ENCODE results near the gene KRTAP5-2. TPM values are rescaled to one million over a fixed set of nuclear protein-coding genes. Genes with fewer than 3 reads are reported as not detected.
A peak's percentile ranks its signal among the peaks of the same experiment; 100 is the strongest.

The KRTAP5-2 gene
- total RNA-seq, 2 donors from 2014 or later = not detected

GRCh38 chr11:1571760-1572196 lies 26.3 kb downstream of the KRTAP5-2 start:
- no peak for DNase-seq (ENCODE audit: low spot score)
- intact Hi-C loops (cut with DNase I) = loop anchor here in 1 of 2 donors (2.0 kb wide), 1 partner anchor 25 kb away; no protein-coding TSS in a partner anchor

GRCh38 chr11:1570896-1571759 lies 27.0 kb downstream of the KRTAP5-2 start:
- peak; percentile 73 for DNase-seq (ENCODE audit: low spot score)
- intact Hi-C loops (cut with DNase I) = no loop called here

DNA sequence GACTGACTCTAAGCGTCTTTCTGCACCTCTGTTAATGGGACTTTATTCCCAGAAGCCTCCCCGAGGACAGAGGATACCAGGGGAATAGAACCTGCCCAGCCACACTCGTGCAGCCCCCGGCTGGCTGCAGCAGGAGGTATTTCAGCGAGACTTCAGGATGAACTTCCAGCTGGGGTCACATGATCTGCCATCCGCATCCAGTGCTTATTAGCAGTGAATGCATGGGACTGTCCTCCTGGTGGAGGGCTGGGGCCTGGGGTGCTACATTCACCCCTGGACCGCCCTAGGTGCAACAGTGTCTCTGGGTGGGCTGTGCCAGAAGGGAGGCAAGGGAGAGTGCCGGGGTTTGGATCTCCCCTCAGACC lies 27.6 kb downstream of the KRTAP5-2 start:
- intact Hi-C loops (cut with DNase I) = no loop called here
- peak; percentile 64 for DNase-seq (ENCODE audit: low spot score)

- intact Hi-C loops (cut with DNase I) = no loop called here
Measured at GRCh38 chr11:1570001-1570453, 28.1 kb downstream of the KRTAP5-2 start.

DNA sequence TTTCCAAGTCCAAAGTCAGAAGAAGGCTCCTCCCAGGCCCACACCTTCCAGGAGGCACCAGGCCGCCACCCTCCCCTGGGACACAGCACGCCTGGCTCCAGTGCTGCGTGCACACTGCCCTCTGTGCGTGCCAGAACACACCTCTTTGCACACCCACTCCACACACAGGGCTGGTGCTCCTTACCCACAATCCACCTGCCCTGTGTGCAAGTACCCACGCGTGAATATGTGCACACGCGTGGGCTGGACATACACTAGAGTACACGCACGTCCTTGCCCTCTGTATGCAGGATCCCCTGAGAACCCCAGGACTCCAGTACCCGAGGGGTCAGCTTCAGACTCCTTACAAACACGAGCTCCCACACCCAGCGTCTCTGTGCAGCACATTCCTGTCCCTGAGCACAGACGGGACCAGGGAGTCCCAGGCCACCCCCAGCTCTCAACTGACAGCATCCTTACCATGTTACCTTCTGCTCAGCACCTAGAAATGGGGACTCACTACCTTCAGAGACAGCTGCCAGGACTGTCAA lies 28.8 kb downstream of the KRTAP5-2 start:
- peak; percentile 60 for DNase-seq (ENCODE audit: low spot score)
- intact Hi-C loops (cut with DNase I) = no loop called here

More at GRCh38 chr11:1570001-1570453, 28.1 kb downstream of the KRTAP5-2 start:
- peak; percentile 41 for DNase-seq (ENCODE audit: low spot score)

- intact Hi-C loops (cut with DNase I) = no loop called here
- peak; percentile 62 for DNase-seq (ENCODE audit: low spot score)
Measured at GRCh38 chr11:1568441-1568911, 29.6 kb downstream of the KRTAP5-2 start.

DNA sequence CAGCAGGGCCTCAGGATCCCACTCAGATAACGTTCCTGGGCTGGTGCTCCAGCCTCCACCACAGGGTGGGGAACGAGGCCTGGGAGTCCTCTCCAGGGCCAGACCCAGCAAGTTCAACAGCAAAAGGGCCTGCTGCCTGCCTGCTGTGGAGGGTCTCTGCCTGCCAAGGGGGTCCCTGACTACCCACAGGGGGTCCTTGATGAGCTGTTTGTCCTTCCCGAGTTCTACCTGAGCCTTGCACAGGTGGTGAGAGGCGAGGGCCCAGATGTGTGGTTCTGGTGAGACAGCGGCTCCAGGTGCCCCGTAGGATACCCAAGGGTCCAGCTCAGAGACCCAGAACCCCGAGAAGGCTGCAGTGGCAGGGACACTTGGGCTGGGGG lies 30.4 kb downstream of the KRTAP5-2 start:
- intact Hi-C loops (cut with DNase I) = no loop called here
- DNase-seq (ENCODE audit: low spot score) = no peak

DNA sequence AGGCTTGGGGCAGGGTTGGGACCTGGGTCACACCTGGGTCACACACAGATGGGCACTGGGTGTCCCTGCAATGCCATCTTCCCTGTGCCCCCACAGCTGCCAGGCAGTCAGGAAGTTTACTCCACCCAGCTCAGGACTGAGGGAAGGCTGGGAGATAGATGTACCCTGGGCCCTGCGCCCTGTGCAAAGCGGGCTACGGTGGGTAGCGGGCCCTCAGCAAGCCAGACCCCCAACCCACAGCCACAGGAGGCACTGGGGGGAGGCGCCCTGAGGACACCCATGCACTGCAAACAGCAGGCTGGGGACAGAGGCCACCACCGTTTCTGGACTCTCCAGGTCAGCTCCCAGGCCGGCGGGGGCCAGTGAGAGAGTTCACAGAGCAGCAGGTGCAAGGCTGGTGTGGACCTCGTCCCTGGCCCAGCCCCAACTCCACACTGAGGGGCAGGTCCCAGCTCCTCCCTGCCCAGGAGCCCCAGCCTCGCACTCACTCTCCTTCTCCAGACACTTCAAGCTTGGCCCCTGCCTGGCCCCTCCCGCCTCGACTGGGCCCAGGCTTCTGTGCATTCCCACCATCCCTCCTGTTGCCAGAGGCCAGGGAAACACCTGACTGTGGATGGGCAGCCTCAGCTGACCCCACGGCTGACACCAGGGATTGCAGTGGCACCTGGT lies 30.9 kb downstream of the KRTAP5-2 start:
- no peak for DNase-seq (ENCODE audit: low spot score)

DNA sequence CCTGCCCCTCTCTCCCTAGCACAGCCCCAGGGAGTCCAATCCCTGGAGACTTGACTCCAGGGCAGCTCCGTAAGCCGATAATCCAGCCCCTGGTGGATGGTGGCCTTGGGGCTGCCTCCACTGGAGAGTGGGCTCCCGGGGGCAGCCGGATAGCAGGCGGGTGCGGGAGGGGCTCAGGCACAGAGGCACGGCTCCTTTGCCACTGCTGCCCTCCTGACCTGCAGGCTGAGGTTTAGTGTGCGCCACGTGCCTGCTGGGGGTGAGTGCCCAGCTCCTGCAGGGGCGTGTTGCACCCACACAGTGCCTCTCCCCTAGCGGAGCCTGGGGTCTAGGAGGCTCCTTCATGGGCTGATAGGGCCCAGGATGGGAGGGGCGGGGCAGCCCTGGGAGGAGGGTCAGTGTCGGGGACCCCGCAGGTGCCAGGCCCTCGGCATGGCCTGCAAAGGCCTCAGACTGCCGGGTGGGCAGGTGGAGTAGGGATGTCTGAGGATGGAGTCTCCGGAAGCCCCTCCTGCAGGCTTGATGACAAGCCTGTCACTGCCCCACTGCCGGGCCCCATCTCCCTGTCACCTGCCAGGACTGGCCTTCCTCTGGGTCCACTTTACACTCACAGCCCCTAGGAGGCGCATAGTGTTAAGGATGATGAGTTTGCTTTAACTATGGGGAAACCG lies 31.6 kb downstream of the KRTAP5-2 start:
- DNase-seq (ENCODE audit: low spot score) = no peak
- intact Hi-C loops (cut with DNase I) = no loop called here

More for the DNA sequence above, 30.9 kb downstream of the KRTAP5-2 start:
- intact Hi-C loops (cut with DNase I) = no loop called here

GRCh38 chr11:1565904-1566247 lies 32.2 kb downstream of the KRTAP5-2 start:
- DNase-seq (ENCODE audit: low spot score) = no peak
- intact Hi-C loops (cut with DNase I) = no loop called here

DNA sequence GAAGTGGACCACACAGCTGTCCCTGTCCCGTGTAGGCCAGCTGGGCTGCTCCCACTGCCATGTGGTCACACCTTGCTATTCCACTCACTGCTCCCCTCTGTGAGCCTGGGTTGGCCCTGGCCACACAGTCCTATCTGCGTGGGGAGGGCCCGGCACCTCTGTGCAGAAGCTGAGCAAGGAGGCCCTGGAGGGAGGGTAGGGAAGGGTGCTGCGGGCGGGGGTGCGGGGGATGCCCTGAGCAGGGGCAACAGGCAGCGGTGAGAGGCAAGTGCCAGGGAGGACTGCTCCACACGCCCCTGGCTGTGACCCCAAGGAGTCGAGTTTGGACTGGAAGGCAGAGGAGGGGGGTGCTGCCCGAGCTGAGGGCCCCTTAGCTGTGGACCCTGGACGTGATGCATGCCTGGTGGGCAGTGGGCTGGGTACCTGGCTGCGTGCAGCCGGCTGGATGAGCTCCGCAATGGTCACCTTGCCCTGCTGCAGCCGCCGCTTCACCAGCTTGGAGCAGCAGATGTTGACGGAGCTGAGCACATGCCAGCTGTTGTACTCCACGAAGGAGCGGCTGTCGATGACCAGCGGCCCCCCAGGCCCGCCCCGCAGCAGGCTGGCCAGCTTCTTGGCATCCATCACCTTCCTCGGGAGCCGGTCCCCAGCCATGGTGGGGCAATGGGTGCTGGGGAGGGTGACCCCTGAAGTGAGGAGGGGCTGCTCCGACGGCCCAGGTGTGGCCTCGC lies 32.8 kb downstream of the KRTAP5-2 start:
- intact Hi-C loops (cut with DNase I) = no loop called here
- DNase-seq (ENCODE audit: low spot score) = no peak

DNA sequence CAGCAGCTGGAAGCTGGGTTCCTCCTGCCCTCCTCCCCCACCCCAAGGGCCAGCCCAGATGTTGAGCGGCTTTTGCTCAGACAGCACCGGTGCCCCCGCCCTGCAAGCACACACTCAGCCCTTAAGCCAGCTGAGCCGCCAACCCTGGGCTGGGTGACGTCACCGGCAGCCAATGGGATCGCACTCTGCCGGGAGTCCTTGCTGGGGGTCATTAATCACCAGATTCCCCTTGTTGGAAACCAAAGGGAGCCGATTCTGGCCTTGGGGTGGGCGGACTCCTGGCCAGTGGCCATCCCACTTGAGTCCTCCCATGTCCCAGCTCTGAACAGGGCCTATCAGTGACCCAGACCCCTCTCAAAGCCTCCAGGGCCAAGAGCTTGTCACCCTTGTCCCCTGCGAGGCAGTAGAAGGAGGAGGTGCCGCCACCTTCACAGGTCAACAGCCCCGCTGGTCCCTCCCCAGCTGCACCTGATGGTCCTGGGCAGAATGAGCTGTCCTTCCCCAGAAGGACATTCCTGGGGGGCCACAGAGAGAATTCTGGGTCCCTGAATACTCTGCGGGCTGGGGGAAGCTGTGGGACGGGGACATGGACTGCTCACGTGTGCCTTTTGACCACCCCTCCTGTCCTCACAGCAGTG lies 33.4 kb downstream of the KRTAP5-2 start:
- DNase-seq (ENCODE audit: low spot score) = no peak
- intact Hi-C loops (cut with DNase I) = no loop called here

DNA sequence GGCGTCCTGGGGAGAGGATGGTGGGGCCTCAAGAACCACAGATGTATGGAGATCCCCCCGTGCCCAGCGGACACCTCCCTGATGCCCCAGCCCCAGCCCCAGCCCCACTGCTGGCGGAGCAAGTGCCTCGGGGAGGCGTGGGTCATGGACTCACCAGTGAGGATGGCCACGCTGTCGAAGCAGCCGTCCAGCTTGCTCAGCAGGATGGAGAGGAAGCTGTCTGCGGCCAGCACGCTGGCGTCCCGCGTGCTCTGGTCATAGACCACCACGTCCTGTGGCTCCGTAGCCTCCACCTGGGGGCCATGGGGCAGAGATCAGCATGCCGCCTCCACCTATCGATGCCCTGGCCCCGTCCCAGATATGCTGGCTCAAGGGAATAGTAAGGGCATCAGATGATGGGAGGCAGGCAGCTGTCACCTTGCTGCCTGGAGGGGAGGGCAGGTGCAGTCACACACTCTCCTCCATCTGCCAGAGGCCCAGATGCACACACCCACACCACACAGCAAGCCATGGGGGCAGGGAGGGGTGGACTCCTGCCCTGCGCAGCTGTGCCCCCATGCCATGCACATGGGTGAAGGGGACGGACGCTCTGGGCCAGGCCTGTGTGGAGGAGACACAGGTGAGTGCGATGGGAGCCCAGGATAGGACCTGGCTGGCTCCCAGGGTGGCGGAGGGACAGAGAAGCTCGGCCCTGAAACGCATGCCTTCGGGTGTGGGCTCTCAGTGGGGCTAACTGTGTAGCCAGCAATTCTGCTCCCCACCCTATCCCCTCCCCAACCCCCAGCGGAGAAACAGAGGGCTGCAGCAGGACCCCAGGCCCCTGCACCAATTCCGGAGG lies 34.2 kb downstream of the KRTAP5-2 start:
- intact Hi-C loops (cut with DNase I) = no loop called here
- DNase-seq (ENCODE audit: low spot score) = no peak

DNA sequence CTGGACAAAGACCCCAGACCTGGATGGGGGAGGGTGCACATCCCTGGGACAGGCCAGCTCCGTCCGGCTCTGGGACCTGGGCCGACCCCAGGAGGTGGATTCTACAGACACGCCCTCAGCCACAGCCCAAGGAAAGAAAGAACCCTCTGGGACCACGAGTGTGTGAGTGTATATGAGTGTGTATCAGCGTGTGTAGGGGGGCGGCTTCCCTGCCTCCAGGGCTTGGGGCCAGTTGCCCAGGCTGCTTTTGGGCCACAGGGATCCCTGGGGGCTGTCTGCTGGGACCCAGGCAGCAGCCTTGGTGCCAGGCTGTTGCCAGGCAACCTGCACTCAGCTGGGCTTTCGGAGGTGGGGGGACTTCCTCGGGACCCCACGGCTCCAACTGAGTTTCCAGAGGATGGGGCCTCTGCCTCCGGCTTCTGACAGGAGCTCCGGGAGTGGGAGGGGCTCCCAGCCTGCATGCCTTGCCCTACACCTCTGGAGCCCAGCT lies 34.9 kb downstream of the KRTAP5-2 start:
- DNase-seq (ENCODE audit: low spot score) = no peak
- intact Hi-C loops (cut with DNase I) = no loop called here

- no peak for DNase-seq (ENCODE audit: low spot score)
- intact Hi-C loops (cut with DNase I) = no loop called here
Measured at GRCh38 chr11:1562469-1563148, 35.5 kb downstream of the KRTAP5-2 start.

DNA sequence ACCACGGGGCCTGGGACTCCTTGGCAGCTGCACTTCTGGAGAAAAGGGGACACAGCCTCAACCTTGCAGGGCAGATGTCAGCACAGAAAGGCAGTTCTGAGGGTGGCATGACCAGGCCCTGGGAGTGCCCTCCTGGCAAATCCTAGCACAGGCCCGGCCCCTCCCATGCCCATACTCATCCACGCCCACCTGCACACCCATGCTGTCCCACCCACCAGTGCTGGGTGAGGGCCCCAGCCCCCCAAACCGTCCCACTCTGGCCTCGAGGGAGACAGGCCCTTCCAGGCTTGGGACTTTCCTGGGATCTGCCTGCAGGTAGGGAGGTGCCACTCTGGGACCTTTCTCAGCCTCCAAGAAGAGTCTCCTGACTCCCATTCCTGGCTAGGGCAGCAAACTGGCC lies 36.1 kb downstream of the KRTAP5-2 start:
- DNase-seq (ENCODE audit: low spot score) = no peak
- intact Hi-C loops (cut with DNase I) = no loop called here

DNA sequence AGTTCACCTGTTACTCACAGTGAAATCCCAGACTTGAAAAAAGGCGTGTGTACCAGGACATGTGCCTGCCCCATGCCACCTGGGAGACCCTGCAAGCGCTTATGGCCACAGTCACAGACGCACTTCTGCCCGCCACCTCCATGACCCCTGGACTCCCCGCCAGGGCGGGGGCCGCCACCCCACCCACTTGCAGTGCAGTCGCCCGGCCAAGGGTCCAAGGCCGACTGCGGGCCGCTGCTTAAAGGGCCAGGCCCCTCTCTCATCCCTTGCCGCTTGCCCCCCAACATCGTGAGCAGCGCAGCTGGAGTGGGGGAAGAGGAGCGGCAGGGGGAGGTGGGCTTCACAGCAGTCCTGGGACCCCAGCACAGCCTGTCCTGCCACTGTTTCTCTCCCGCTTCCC lies 36.8 kb downstream of the KRTAP5-2 start:
- intact Hi-C loops (cut with DNase I) = no loop called here

More for the DNA sequence above, 36.8 kb downstream of the KRTAP5-2 start:
- DNase-seq (ENCODE audit: low spot score) = no peak

Data from posterior vena cava (tissue), 2 donors.